HG03280 (cell line): ENCODE data around the gene EXOC4.
"Not testable (repeated sequence)": the region's sequence is repeated elsewhere in the genome, so short reads cannot be mapped to it uniquely, and the experiment has no call there.

Experiments
- ATAC-seq: cut with Tn5 transposase; IDR thresholded peaks from one replicate; pipeline ENCODE4 v1.9.1; 2021; ENCODE audit warnings: mild to moderate bottlenecking, moderate library complexity; ENCODE audit not compliant: unreplicated experiment

Gene EXOC4

DNA sequence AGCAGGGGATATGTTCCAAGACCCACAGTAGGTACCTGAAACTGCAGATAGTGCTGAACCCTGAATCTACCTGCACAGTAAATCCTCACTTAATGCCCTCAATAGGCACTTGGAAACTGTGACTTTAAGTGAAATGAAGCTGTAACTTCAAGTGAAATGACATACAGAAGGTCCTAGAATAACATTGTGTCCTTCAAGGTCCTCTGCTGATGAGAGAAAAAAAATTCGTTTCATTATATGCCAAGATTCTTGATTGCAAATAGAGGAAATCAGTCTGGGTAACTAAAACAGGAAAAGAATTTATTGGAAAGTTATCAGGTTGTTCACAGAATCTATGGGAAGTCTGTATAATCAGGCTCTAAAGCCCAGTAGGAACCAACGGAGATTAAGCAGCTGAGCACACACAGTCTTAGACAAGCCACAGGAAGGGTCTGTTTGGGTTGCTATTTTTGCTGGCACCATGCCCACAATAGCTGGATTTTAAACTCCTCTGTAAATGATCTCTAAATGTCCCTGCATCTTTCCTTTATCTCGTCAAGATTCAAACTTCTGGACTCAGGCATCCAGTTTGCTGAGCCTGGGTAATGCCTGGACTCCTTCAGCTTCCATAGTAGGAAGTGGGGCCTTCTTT lies 57.5 kb downstream of the EXOC4 start:
- ATAC-seq, result no peak

DNA sequence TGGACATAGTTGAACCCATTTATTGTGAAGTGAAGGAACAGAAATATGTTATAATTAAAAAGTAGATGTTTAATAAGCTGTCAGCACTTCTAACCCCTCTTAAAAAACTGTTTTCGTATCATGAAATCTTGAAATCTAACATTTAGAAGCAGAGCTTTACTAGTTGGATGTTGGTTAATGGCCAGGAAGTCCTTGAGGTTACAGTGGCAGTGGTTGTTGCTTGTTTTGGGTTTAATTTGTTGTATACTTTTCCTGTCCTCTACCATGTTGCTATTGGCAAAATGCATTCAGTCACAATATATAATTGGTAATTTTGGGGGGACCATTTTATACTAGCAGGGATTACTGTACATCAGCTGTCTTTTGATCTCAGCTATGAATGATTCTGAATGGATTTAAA lies 60.7 kb downstream of the EXOC4 start:
- no peak for ATAC-seq

DNA sequence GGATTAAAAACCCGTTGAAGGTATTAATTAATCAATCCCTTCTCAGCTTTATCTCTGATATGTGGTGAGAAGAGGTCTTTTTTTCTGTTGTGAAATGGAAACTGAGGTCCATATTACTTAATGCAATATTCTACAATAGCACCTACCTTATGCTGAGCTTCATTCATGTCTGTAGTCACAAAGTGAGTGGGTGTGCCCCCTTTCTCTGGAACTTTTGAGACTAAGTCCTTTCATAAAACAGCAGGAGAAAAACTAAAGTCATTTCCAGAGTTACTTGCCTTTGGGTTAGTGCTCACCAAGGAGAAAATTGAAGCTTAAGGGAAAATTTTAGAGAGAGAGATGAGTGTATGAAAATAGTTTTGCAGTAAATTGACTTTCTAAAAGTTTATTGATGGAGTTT lies 61.2 kb downstream of the EXOC4 start:
- ATAC-seq, result no peak

DNA sequence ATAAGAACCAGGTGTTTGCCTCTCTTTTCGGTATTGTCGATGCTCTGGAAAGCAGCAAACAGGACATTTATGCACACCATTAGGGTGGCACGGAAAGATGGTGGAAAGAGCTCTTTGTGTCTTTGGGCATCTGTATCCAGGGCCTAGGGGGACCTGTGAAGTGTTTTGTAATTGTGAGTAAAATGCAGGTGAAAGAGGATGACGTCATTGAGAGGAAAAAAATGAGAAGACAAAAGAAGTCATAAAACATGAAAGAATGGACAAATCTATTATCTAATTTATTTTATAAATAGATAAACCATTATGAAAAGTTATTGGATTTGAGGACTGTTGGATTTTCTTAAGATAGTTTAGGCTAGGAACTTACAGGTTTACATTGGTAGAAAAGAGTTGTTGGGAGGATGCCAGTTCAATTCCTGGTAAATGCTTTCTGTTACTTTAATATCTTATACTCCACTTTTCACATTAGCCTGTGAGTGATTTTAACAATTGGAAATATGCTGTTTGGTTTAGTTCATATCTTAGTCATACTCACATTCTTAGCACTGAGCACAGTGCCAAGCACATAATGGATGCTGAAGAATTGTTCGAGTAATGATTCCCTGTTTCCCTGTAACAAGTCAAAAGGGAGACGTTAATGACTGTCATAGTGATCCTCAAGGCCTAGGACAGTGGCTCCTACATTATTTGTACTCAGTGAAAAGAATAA lies 62.6 kb downstream of the EXOC4 start:
- no peak for ATAC-seq

DNA sequence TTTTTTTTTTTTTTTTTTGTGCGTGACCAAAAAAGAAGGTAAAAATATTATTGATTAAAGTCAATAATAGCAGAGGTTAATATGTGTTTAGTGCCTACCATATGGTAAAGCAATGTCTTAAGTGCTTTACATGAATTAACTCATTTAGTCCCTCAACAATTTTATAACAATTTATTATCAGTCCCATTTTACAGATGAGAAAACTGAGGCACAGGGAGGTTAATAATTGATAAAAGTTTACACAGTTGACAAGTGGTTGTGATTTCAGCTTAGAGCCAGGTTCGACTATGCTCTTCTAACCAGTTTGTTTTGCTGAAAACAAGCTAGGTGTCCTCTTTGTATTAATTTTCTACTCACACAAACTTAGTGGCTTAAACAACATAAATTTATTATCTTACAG lies 67.0 kb downstream of the EXOC4 start:
- no peak for ATAC-seq

DNA sequence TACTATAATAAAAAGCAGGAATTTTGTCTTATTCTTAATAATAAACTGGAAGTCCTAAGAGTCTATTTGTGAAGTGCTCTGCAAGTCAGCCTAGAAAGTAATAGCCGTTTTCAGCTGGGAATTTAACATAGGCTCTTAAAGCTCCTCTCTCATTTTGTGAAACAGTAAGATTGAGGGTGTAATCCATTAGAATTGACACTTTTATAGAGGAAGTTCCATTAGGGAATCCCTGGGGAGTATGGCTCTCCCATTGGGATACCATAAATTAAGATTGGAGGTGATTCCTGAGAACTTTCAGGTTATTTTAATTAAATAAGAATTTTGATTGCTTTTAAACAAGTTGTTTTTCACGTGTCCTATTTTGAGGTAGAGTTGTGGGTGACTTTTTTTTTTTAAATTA lies 68.0 kb downstream of the EXOC4 start:
- ATAC-seq, result no peak

DNA sequence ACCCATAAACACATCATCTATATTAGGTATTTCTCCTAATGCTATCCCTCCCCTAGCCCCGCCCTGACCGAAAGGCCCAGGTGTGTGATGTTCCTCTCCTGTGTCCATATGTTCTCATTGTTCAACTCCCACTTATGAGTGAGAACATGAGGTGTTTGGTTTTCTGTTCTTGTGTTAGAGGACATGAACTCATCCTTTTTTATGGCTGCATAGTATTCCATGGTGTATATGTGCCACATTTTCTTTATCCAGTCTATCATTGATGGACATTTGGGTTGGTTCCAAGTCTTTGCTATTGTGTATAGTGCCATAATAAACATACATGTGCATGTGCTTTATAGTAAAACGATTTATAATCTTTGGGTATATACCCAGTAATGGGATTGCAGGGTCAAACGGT lies 68.5 kb downstream of the EXOC4 start:
- ATAC-seq, result not testable (repeated sequence)

DNA sequence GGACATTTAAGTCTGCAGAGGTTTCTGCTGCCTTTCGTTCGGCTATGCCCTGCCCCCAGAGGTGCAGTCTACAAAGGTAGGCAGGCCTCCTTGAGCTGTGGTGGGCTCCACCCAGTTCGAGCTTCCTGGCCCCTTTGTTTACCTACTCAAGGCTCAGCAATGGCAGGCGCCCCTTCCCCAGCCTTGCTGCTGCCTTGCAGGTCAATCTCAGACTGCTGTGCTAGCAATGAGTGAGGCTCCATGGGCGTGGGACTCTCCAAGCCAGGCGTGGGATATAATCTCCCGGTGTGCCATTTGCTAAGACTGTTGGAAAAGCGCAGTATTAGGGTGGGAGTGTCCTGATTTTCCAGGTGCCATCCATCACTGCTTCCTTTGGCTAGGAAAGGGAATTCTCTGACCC lies 73.9 kb downstream of the EXOC4 start:
- ATAC-seq, result not testable (repeated sequence)

DNA sequence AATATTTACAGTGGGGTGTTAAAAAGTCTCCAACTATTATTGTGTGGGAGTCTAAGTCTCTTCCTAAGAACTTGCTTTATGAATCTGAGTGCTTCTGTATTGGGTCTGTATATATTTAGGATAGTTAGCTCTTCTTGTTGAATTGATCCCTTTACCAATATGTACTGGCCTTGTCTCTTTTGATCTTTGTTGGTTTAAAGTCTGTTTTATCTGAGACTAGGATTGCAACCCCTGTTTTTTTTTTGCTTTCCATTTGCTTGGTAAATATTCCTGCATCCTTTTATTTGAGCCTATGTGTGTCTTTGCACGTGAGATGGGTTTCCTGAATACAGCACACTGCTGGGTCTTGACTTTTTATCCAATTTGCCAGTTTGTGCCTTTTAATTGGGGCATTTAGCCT lies 75.1 kb downstream of the EXOC4 start:
- not testable (repeated sequence) for ATAC-seq

DNA sequence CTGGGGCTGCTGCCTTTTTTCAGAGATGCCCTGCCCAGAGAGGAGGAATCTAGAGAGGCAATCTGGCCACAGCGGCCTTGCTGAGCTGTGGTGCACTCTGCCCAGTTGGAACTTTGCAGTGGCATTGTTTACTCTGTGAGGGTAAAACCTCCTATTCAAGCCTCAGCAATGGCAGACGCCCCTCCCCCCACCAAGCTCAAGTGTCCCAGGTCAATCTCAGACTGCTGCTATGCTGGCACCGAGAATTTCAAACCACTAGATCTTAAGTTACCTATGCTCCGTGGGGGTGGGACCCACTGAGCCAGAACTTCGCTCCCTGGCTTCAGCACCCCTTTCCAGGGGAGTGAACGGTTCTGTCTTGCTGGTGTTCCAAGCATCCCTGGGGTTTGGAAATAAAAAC lies 77.2 kb downstream of the EXOC4 start:
- no peak for ATAC-seq

DNA sequence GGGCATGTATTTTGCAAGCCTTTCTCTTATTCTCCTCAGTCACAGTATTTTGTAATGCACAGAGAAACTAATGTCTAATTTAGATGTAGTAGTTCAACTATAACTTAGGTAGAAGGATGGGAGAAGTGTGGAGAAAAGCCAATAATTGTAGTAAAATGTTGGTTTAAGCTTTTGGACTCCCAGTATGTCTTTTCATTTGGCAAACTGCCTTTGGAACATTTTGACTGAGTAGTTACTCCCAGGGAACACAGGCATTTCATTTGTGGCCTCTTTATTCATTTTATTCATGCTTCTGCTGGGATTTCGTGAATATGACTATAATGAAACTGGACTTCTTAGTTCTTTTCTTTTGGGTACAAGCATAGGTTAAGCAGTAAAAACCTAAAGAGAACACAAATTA lies 79.0 kb downstream of the EXOC4 start:
- ATAC-seq, result no peak

DNA sequence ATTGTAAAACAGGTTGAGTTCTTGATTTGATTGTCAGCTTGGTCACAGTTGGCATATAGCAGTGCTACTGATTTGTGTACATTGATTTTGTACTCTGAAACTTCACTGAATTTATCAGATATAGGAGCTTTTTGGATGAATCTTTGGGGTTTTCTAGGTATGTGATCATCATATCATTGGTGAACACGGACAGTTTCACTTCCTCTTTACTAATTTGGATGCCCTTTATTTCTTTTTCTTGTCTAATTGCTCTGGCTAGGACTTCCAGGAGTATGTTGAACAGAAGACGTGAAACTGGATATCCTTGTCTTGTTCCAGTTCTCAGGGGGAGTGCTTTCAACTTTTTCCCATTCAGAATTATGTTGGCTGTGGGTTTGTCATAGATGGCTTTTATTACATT lies 86.9 kb downstream of the EXOC4 start:
- ATAC-seq, result no peak

DNA sequence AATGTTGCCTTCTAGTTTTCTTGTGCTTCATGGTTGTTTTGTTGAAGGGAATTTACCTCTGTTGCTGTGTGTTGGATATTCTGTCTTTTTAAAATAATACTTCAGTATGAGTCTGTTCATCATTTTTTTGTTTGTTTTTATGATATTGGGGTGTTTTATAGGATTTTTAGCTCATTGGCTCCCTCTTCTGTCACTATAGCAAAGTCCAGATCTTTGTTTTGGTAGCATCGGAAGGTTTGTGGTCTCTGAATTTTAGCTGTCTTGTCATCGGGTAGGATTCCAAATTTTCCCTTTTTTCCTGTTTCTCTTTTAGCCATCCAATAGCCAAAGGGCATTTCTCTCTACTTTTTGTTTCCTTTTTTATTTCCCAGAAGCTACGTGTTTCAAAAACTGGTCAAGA lies 91.4 kb downstream of the EXOC4 start:
- no peak for ATAC-seq

DNA sequence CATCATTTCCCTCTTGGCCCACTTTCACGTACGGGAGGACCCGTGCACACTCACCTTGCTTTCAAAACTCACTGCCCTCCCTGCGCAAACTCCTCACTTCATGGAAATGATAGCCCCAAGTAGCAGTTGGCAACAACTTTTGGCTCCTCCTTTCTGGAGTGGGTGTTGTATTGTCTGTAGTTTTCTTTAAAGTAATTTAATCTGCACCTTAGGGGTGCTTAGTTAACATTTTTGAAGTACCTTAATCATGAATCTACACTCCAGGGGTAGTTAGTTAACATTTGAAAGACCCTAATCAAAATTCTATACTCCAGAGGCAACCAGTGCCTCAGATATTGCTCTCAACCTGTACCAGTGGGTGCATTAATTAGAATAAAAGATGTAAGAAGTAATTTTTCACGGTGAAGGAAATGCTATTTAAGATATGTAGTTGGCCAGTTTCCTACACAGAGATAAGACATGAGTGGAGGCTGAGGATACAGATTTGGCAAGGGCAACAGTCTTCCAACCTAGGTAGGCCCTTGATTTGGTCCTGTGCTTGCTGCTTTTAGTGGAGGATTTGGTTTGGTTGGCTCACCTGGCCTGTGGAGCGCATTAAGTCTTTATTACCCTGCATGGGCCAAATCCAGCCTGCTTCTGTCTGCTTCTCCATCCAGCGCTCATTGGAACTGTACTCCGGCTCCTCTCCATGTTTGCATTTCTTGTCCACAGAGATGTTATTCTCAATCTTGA lies 93.0 kb downstream of the EXOC4 start:
- no peak for ATAC-seq

DNA sequence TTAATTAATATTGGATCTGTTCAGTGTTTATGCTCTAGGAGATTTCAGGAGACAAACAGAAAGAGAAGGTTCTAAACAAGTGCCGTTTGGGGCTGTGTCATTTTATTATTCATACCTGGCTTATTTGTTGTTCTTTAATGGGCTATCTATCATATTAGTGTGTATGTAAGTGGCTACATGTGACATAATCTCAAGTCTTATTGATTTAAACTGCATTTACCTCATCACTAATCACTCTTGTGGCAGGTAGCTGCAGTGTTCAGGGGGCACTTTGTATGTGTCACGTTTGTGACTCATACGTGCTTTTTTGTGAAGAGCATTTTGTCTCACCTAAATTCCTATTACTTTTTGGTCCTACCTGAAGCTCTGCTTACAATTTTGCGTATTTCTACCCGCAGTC lies 95.4 kb downstream of the EXOC4 start:
- no peak for ATAC-seq

DNA sequence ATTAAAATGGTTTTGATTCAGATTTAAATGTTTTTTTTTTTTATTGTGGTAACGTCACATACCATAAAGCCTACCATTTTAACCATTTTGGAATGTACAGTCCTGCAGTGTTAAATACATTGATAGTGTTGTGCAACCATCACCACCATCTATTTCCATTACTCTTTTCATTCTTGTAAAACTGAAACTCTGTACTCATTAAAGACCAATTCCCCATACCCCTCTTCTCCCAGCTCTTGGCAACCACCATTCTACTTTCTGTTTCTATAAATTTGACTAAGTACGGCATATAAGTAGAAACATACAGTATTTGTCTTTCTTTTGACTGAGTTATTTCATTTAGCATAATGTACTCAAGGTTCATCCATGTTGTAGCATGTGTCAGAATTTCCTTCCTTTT lies 96.2 kb downstream of the EXOC4 start:
- no peak for ATAC-seq

DNA sequence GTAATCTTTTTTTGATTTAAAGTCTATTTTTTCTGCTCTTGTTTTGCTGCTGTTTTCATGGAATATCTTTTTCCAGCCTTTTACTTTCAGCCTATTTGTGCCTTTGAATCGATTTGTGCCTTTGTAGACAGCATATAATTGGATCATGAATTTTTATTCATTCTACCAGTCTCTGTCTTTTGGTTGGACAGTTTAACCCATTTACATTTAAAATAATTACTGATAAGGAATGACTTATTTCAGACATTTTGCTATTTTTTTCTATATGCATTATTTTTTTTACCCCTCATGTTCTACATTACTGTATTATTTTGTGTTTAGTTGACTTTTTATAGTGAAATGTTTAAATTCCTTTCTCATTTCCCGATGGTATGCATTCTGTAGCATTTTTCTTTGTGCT lies 99.6 kb downstream of the EXOC4 start:
- no peak for ATAC-seq

DNA sequence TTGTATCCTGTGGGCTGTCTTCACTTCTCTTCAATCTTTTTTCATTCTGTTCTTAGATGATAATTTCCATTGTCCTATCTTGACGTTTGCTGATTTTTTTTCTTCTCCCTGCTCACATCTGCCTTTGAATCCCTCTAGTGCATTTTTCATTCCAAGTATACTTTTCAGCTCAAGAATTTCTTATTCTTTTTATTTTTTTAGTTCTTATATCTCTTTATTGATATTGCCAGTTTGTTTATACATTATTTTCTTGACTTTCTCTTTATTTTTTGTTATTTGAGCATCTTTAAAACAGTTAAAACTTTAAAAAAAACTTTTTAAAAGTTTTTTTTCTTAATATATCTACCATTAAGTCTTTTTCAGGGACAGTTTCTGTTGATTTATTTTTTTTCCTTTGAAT lies 100.9 kb downstream of the EXOC4 start:
- ATAC-seq, result no peak

DNA sequence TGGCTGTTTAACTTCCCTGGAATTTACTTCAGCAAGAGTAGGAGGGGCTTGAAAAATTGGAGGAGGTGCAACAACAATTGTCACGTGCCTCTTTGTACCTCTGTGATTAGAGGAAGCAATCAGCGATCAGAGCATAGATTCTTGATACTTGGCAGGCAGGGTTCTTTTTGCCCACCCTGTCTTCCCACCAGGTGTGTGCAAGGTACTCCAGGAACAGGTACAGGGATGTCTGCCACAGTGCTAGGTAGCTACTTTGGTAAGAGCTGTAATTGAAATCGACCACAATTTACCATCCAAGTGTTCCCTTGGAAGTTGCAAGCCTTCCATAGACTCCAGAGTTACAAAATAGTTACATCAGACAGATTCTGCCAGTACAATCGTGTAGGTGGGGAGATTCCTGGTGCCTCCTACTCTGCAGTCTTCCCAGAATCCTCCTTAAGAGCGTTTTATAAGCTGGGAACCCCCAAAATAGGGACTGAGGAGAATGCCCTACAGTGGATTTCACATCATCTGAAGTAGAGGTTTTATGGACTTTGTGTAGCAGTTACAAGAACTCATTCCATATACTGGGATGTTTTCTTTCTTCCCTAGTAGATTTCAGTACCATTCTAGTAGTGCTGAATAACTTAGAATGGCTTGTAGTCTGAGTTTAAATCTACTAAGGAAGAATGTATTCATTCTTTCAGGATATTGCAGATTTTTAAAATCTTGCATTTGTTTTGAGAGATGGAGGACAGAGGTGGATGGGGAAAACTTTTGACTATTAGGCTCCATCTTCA lies 101.9 kb downstream of the EXOC4 start:
- ATAC-seq, result no peak

DNA sequence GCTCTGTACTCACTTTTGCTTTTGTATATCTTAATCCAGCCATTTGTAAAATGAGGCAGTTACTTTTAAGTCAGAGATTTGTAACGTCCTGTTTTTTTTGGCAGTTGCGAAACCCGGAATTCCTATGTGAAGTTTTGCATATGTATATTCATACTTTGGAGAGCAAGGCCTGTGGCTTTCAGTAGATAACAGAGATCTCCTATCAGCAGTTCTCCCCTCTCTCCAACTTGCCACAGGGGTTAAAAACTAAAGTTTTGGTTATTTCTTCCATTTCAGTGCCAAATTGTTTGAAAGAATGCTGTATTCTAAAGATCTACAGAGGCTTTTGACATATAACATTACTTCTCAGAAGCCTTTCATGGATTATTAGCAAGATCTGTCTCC lies 102.4 kb downstream of the EXOC4 start:
- no peak for ATAC-seq

DNA sequence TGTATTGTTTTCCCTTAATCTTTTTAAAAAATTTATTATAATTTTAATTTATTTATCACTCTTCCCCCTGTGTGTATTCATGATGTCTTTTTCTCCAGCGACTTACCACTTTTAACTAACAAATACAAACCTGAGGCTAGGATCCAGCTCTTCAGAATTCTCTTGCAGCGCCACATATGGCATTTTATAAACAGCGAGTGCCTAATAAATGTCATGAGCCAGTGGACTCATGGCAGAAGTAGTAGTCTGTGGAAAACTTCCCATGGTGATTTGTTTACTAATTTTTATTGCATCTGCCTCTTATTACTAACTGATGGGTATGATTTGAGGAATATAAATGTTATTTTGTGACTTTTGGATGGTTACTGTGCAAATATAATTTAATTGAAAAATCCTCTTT lies 102.9 kb downstream of the EXOC4 start:
- ATAC-seq, result no peak

DNA sequence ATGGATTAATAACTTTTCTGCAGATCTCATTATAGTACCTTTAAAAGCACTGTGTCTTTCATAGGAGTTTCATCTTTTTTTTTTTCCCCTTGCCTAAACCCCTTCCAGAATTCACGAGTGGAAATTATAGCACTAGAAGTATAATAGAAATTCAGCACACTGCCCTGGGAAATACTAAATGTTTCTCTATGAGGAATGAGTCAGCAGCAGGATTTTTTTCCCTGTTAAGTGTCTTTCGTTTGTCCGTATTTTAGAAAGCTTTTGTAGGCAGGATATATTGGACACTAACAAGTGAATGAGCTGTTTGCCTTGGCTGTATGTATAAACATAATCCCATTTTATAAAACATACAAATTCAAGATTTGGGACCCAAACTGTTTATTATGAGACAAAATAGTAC lies 105.8 kb downstream of the EXOC4 start:
- no peak for ATAC-seq
